ENCODE results near the gene TMTC1. TPM values are rescaled to one million over a fixed set of nuclear protein-coding genes. Genes with fewer than 3 reads are reported as not detected.

The TMTC1 gene
- total RNA-seq, 2 donors from 2014 or later = 15.6 to 20.1 TPM

DNA sequence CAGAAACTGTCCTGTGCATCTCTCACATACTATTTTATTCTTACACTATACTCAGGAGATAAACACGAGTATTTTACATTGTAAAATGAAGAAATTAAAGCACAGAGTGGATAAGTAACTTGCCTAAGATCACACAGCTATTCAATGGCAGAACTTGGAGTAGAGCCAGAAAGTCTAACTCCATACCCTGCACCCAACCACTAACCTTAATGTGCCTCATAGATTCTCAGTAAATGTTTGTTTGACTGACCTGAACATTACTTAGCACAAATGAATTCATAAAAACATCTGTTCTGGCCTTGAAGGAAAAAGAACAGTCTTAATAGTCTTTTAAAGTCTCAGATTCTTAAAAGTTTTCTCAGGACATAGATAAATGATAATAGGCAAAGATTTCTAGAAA lies 202.8 kb downstream of the TMTC1 start:
- ATAC-seq = no peak
- Histone ChIP-seq H3K27ac (no peak overlapping the region), H3K9me3 (no peaks in the 10 kb centered on the region), H3K27me3 (no peaks in the 10 kb centered on the region), H3K36me3 (replicated peaks in 1 of 2; ENCODE audit: insufficient read depth in 1 of 2, low read depth in 2 of 2) (no peaks in the 10 kb centered on the region), H3K4me3 (no peak overlapping the region), H3K4me1 (no peaks in the 10 kb centered on the region)
- no peak for TF ChIP-seq POLR2A (IDR thresholded peaks at IDR 0.05)
- TF ChIP-seq, protein P1, sequence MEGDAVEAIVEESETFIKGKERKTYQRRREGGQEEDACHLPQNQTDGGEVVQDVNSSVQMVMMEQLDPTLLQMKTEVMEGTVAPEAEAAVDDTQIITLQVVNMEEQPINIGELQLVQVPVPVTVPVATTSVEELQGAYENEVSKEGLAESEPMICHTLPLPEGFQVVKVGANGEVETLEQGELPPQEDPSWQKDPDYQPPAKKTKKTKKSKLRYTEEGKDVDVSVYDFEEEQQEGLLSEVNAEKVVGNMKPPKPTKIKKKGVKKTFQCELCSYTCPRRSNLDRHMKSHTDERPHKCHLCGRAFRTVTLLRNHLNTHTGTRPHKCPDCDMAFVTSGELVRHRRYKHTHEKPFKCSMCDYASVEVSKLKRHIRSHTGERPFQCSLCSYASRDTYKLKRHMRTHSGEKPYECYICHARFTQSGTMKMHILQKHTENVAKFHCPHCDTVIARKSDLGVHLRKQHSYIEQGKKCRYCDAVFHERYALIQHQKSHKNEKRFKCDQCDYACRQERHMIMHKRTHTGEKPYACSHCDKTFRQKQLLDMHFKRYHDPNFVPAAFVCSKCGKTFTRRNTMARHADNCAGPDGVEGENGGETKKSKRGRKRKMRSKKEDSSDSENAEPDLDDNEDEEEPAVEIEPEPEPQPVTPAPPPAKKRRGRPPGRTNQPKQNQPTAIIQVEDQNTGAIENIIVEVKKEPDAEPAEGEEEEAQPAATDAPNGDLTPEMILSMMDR (IDR thresholded peaks at IDR 0.05) = no peak
- intact Hi-C loops (cut with DNase I) = no loop called here
- DNase-seq = no peak
- 40 to 44% methylated on average over 1 of the region's 1 CpG for WGBS, 2 donors

DNA sequence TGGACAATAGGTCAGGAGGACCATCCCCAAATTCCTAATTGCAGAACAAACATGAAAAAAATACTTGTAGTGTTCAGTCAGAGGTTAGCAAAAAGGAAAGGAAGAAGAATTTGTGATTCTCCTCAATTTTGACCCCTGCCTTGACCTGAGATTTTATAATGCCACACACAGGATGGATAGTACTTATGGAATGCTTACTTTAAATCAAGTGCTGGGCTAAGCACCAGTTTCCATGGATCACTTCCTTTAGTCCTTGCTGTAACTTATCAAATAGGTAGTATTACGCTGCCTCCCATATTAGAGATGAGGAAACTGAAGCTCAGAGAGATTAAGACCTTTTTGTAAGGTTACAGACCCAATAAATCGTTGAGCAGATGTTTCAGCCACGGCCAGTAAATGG lies 205.0 kb downstream of the TMTC1 start:
- WGBS, 2 donors = 47 to 71% methylated on average over 3 of the region's 3 CpGs

DNA sequence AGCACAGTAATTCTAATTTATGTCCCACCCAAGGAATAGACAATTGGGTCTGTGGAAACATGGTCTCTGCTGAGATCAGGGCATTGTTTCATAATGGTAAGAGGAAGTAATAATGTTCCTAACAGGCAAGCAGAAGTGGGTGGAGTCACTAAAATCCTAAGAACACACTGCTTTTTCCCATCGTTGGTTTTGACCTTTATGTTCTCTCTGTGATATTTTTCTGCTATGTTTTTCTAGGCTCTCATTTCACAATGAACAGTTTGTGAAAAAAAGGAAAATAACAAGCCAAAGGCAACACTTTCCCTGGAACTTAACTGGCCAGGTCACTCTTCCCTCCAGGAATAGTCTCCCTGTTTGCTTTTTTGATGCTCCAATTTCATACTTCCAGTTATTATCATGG lies 205.7 kb downstream of the TMTC1 start:
- DNase-seq (no peak), ATAC-seq (no peak)
- no peak overlapping the region for H3K4me3 ChIP-seq
- no peaks in the 10 kb centered on the region for H3K9me3 ChIP-seq
- 13 to 15% methylated on average over 1 of the region's 1 CpG for WGBS, 2 donors
- no peaks in the 10 kb centered on the region for H3K27me3 ChIP-seq
- no peak for TF ChIP-seq POLR2A (IDR thresholded peaks at IDR 0.05)
- no peaks in the 10 kb centered on the region for H3K4me1 ChIP-seq
- H3K36me3 ChIP-seq (replicated peaks in 1 of 2; ENCODE audit: insufficient read depth in 1 of 2, low read depth in 2 of 2) = no peaks in the 10 kb centered on the region
- no peak overlapping the region for H3K27ac ChIP-seq
- intact Hi-C loops (cut with DNase I) = no loop called here

More for the DNA sequence above, 205.0 kb downstream of the TMTC1 start:
- no peak for TF ChIP-seq POLR2A (IDR thresholded peaks at IDR 0.05)
- no peaks in the 10 kb centered on the region for H3K9me3 ChIP-seq
- H3K36me3 ChIP-seq (replicated peaks in 1 of 2; ENCODE audit: insufficient read depth in 1 of 2, low read depth in 2 of 2) = no peaks in the 10 kb centered on the region
- no peak for ATAC-seq
- no peak overlapping the region for H3K27ac ChIP-seq
- DNase-seq = no peak
- no peak overlapping the region for H3K4me3 ChIP-seq
- H3K4me1 ChIP-seq = no peaks in the 10 kb centered on the region
- no peaks in the 10 kb centered on the region for H3K27me3 ChIP-seq
- intact Hi-C loops (cut with DNase I) = no loop called here

DNA sequence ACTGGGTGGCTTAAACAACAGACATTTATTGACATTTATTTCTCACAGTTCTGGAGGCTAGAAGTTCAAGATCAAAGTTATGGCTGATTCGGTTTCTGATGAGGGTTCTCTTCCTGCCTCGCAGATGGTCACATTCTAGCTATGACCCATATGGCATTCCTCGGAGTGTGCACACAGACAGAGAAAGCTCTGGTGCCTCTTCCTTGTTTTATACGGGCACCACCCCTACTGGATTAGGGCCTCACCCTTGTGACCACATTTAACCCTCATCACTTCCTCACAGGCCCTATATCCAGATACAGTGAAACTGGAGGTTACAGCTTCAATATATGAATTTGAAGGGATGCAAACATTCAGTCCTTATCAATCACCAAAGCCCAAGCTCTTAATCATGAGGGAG lies 209.2 kb downstream of the TMTC1 start:
- Histone ChIP-seq H3K4me1 (no peaks in the 10 kb centered on the region), H3K4me3 (no peak overlapping the region), H3K36me3 (replicated peaks in 1 of 2; ENCODE audit: insufficient read depth in 1 of 2, low read depth in 2 of 2) (no peaks in the 10 kb centered on the region), H3K27me3 (no peaks in the 10 kb centered on the region), H3K9me3 (no peaks in the 10 kb centered on the region), H3K27ac (no peak overlapping the region)
- 61 to 65% methylated on average over 4 of the region's 4 CpGs for WGBS, 2 donors
- no peak for DNase-seq
- TF ChIP-seq, protein P1 (IDR thresholded peaks at IDR 0.05) = no peak
- no peak for TF ChIP-seq POLR2A (IDR thresholded peaks at IDR 0.05)
- intact Hi-C loops (cut with DNase I) = no loop called here
- ATAC-seq = no peak

DNA sequence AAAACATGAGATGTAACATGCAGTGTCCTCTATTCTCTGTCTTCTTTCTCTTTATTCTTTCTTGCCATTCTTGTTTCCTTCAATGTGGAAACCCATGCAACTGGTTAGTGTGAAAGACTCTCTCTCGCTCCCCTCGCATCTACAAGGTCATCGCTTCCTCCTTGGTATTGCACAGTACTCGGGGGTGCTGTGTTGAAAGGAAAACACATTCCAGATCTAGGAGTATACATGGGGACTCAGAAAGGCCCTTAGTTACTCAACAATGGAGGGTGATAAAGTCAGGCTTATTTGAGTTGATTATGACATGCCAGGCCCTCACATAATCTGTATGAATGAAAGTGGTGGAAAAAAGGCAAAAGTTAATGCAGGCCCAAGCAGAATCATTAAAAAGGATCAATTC lies 210.8 kb downstream of the TMTC1 start:
- 60 to 61% methylated on average over 4 of the region's 4 CpGs for WGBS, 2 donors
- H3K36me3 ChIP-seq (replicated peaks in 1 of 2; ENCODE audit: insufficient read depth in 1 of 2, low read depth in 2 of 2) = no peaks in the 10 kb centered on the region
- no peaks in the 10 kb centered on the region for H3K9me3 ChIP-seq
- intact Hi-C loops (cut with DNase I) = no loop called here
- no peak for TF ChIP-seq POLR2A (IDR thresholded peaks at IDR 0.05)
- TF ChIP-seq, protein P1 (IDR thresholded peaks at IDR 0.05) = no peak
- DNase-seq = no peak
- H3K27me3 ChIP-seq = no peaks in the 10 kb centered on the region
- ATAC-seq = no peak
- H3K27ac ChIP-seq = no peak overlapping the region
- H3K4me1 ChIP-seq = no peaks in the 10 kb centered on the region
- H3K4me3 ChIP-seq = no peak overlapping the region

DNA sequence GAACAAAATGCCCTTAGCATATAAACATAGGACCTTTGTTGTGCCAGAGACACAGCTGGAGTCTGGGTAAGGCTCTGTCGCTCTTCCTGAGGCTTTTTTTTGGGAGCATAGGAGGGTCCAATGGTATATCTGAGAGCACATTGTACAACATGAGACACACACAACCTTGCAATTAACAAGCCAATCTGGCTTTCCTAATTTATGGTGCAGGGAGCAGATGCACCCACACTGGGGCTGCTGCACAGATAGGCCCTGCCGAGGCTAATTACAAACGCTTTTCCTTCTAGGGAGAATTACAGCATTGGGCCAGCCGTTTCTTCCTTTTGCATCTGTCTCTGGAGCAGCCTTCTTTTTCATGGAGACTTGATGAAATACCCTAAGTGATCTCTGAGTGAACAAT lies 211.3 kb downstream of the TMTC1 start:
- no peaks in the 10 kb centered on the region for H3K36me3 ChIP-seq (replicated peaks in 1 of 2; ENCODE audit: insufficient read depth in 1 of 2, low read depth in 2 of 2)
- H3K9me3 ChIP-seq = no peaks in the 10 kb centered on the region
- 82 to 83% methylated on average over 4 of the region's 4 CpGs for WGBS, 2 donors
- H3K27me3 ChIP-seq = no peaks in the 10 kb centered on the region
- H3K4me3 ChIP-seq = no peak overlapping the region
- no peak overlapping the region for H3K27ac ChIP-seq
- no peak for DNase-seq
- intact Hi-C loops (cut with DNase I) = no loop called here
- no peak for ATAC-seq
- TF ChIP-seq, protein P1 (IDR thresholded peaks at IDR 0.05) = no peak
- TF ChIP-seq POLR2A (IDR thresholded peaks at IDR 0.05) = no peak
- H3K4me1 ChIP-seq = no peaks in the 10 kb centered on the region

Data from body of pancreas (tissue), 4 donors.